A172 (cell line): ENCODE data around the gene NSUN5. TPM values are rescaled to one million over a fixed set of nuclear protein-coding genes. Genes with fewer than 3 reads are reported as not detected.
"Not testable (repeated sequence)": the region's sequence is repeated elsewhere in the genome, so short reads cannot be mapped to it uniquely, and the experiment has no call there.

ENCODE experiments used
- DNase-seq: peaks from one replicate; pipeline ENCODE4 v3.0.0-alpha.2; 2015; ENCODE audit warnings: low spot score
- total RNA-seq: library from RNA; depleted of rRNA; stranded (reverse); fragments of >200 nt; shearing (Covaris generic); gene quantifications from 2 replicates; pipeline ENCODE4 v1.2.3, GENCODE V29; 2014; rRNA removed

NSUN5 gene
- total RNA-seq, 1 experiment from 2014 or later = 9.4 TPM

GRCh38 chr7:73297235-73297634 lies 11.4 kb downstream of the NSUN5 start:
- DNase-seq = not testable (repeated sequence)

- not testable (repeated sequence) for DNase-seq
These were observed 31.4 kb downstream of the NSUN5 start for GRCh38 chr7:73277210-73277609.

GRCh38 chr7:73267813-73268212 lies 40.8 kb downstream of the NSUN5 start:
- not testable (repeated sequence) for DNase-seq

GRCh38 chr7:73266719-73267368 lies 41.8 kb downstream of the NSUN5 start:
- DNase-seq = not testable (repeated sequence)

- not testable (repeated sequence) for DNase-seq
These were observed 46.2 kb downstream of the NSUN5 start for GRCh38 chr7:73262416-73262815.

Other genes starting within 250 kb of the NSUN5 start
- gene SPDYE9, start 222.8 kb downstream of the NSUN5 start, total RNA-seq = not detected in 2 replicates
- not detected in 2 replicates for gene TRIM50, start 19.3 kb upstream of the NSUN5 start, total RNA-seq
- gene FKBP6, start 19.3 kb upstream of the NSUN5 start, total RNA-seq = not detected in 2 replicates
- 1.8 and 4.0 TPM in 2 replicates for gene FZD9, start 125.0 kb upstream of the NSUN5 start, total RNA-seq
- 123 and 148 TPM in 2 replicates for gene BAZ1B, start 213.5 kb upstream of the NSUN5 start, total RNA-seq
- 50.5 and 65.2 TPM in 2 replicates for gene BCL7B, start 248.9 kb upstream of the NSUN5 start, total RNA-seq